HG03066 (cell line): ENCODE results near the gene DIRAS1.

Experiments used
- ATAC-seq: cut with Tn5 transposase; IDR thresholded peaks from one replicate; pipeline ENCODE4 v1.9.1; 2021; ENCODE audit warnings: low read depth; ENCODE audit not compliant: unreplicated experiment

Gene DIRAS1

DNA sequence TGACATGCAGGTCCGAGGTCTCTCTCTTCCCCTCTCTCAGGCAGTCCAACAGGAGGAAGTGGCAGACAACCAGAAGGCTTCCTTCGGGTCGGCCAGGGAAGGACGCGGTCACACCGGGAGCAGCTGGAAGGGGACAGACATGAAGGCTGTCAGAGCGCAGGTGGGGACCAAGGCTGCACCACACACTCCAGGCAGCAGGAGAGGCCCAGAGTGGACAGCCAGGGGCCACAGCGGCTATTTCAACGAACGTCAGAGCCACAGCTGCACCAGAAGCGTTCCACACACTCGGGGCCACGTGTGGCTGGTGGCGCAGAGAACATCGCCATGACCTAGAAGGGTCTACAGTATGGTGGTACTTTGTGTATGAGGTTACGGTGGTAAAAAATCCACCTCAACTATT lies 34.6 kb upstream of the DIRAS1 start:
- ATAC-seq, result no peak

- no peak for ATAC-seq
Measured at GRCh38 chr19:2755448-2755705, 34.2 kb upstream of the DIRAS1 start.

DNA sequence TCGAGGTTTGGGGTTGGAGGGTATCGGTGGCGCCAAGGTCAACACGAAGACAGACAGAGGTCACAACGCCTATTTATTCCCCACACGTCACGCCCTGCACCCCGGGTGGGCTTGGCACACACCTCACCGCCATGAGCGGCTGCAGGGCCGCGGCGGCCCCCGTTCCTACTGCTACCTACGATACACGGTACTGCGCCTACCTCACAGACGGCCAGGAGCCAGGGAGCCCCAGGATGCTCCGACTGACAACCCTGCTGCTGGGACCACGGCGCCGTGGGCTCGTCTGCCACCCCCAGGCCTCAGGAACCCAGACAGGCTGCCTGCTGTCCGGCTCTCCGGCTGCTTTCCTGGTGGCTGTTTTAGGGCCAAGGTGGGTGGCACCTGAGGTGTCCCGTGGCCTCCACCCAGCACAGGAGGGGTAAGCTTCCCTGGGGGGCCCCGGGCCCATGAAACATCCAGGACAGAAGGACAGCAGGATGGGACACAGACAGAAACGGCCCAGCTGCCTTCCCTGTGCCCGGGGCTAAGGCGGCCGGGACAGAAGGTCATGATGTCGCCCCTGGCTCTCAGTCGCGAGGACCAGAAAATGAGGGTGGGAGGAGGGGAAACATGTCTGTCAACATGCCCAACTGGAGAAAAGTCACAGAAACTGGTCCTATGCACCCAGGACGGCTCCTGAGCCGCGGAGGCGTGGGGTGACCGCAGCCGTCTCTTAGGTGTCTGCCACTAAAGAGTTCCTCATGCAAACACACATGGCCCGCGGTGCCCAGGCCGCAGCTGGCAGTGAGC lies 33.7 kb upstream of the DIRAS1 start:
- ATAC-seq, result no peak

DNA sequence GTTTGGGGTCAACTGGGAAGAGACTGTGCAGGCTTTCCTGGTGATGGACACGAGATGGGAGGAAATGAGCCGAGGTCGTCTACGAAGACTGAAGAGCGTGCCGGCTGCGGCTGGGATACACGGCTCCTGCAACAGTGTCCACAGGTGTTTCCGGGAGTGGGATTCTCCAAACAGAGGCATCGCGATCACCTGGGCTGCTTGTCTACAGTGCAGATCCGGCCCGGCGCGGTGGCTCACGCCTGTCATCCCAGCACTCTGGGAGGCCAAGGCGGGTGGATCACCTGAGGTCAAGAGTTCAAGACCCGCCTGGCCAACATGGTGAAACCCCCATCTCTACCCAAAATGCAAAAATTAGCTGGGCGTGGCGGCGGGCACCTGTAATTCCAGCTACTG lies 30.3 kb upstream of the DIRAS1 start:
- ATAC-seq, result no peak

- no peak for ATAC-seq
Measured at GRCh38 chr19:2750808-2751437, 29.8 kb upstream of the DIRAS1 start.

GRCh38 chr19:2747349-2747748 lies 26.2 kb upstream of the DIRAS1 start:
- ATAC-seq, result no peak

- ATAC-seq, result no peak
Measured at GRCh38 chr19:2744113-2744512, 22.9 kb upstream of the DIRAS1 start.

- ATAC-seq, result no peak
Measured at GRCh38 chr19:2743099-2743498, 21.9 kb upstream of the DIRAS1 start.

- no peak for ATAC-seq
Measured at GRCh38 chr19:2740314-2740656, 19.1 kb upstream of the DIRAS1 start.

DNA sequence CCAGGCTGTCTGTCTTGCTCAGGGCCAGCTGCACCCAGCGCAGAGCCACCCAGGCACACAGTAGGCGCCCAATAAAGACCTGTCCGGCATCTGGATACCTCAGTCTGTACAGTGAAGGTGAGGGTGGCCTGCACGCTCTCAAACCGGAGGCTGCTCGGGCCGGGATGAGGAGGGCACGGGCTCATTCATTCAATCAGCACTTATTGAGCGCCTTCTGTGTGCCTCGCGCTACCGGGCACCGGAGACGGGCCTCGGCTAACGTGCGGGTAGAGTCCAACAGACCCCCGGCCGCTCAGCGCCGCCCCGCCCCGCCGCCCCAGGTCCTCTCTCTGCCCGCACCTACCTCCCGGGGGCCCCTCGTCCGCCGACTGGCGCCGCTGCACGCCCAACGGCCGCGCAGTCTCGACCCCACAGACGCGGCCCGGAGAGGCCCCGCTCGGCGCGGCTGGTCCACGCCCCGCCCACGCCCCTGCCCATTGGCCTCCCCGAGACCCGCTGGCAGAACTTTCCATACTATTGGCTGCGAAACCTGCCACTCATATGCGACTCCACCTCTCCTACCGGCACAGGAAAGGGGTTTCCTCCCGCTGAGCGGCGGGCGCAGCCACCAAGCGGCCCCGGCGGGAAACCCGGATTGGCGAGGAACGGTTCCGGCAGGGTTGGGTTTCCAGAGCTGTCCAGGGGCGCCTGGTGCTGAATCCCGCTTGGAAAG lies 18.6 kb upstream of the DIRAS1 start, which contains the start of gene SLC39A3:
Gene SLC39A3 (minus strand): TSS at position 416 of the 712 bp plus-strand sequence. CDS start 2,760 bp downstream, outside the sequence.
- ATAC-seq, result peak; percentile 92

- no peak for ATAC-seq
Measured at GRCh38 chr19:2736550-2737190, 15.5 kb upstream of the DIRAS1 start.

GRCh38 chr19:2735374-2735773 lies 14.2 kb upstream of the DIRAS1 start:
- ATAC-seq, result no peak

DNA sequence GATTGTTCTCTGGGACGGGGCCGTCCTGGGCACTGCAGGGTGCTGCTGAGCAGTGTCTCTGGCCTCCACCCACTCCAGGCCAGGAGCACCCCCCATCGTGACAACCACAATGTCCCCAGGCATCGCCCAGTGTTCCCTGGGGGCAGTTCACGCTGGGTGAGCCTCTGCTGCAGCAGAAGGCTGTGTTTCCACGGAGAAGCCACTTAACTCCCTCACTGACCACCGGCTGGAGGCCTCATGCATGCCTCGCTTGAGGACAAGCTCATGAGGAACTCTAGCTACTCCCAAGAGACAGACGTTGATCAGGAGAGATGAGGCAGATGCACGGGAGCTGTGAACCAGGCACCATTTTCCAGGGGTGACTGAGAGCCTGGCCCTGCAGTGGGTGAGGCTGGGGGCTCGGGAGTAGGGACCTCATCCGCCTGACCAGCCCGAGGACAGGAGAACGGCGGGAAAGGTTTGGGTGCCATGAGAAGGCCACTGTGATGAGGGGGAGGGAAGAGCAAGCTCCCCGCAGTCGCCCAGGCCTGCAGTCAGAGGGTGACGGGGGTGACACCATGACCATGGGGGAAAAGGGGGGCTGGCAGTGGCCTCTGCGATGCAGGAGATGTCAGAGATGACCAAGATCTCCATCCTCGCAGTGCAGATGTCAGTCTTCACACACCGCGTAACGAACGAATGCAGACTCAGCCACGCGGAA lies 13.6 kb upstream of the DIRAS1 start:
- no peak for ATAC-seq

- ATAC-seq, result no peak
Measured at GRCh38 chr19:2733930-2734588, 12.9 kb upstream of the DIRAS1 start.

DNA sequence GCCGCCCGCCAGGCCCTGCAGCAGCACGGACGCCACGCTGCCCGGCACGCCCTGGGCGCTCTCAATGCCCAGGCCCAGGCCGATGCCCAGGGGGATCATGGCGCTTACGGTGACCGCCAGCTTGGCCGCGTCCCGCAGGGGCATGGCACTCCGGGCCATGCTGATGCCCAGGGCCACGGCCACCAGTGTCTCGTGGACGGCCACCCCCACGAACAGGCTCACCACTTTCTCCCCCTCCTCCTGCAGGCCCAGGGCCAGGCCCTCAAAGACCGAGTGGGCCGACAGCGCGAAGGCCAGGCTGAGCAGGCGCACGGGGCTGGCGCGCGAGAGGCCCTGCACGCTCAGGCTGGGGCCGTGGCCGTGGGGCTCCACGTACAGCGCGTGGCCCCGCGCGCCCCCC lies 11.7 kb upstream of the DIRAS1 start:
- ATAC-seq, result no peak

DNA sequence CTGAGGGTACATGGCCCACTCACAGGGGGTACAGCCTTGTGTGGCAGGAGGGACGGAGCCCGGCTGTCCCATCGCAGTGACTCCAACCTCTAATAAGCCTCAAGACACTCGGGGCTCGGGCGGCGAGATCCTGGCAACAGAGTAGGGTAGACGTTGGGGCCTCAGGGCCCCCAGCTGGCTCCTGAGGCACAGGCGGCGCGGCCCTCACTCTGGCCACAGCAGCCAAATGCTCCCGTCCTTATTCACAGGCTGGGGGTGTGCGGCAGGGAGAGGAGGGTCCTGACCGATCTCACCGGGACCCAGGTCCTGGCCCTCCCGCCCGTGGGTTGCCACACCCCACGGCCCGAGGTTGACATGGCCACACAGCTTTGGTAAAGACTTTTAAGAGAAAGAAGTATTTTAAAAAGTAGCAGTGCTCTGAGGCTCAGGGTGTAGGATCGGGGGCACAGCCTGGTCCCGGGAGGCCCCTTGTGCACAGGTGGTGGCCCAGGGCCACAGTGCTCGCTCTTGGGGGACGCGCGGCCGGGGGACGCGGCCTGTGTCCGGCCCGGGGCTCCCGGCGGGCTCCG lies 11.1 kb upstream of the DIRAS1 start:
- ATAC-seq, result no peak

DNA sequence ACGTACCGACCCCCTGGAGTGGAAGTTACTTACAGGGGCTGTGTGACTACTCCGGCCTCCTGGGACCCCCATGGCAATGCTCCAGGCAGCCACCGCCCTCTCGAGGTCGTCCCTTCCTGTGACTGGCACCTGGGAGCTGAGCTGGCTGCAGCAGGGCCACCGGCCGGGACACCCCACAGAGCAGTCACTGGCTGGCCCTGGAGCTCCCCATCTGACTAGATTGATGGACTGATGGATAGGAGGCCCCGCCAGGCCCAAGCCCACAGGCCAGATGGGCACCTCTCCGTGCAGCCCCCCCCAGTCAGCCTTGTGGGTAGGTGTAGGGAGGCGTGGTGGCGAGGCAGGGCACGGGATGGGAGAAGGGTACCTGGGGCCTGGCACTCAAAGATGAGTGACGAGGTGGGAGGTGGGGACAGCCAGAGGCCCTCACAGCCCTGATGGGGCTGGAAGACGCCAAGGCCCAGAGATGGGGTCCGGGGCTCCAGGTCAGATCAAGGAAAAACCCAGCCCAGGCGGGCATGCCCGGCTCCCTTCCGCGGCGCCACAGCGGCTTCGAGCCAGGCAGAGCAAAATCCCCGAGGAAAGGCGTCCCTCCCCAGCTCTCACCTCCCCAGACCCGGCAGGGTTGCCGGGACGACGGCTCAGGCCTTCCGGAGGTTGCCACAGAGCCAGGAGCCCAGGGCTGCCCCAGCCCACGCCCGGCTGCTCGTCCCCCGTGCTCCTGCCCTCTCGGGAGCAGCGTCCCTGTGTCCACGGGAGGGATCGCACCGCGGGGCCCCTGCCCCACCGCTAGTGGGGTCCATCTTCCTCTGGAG lies 10.2 kb upstream of the DIRAS1 start:
- ATAC-seq, result no peak

- no peak for ATAC-seq
Measured at GRCh38 chr19:2729943-2730818, 9.0 kb upstream of the DIRAS1 start.
